Measurements from ENCODE around the gene PDIA6.

DNA sequence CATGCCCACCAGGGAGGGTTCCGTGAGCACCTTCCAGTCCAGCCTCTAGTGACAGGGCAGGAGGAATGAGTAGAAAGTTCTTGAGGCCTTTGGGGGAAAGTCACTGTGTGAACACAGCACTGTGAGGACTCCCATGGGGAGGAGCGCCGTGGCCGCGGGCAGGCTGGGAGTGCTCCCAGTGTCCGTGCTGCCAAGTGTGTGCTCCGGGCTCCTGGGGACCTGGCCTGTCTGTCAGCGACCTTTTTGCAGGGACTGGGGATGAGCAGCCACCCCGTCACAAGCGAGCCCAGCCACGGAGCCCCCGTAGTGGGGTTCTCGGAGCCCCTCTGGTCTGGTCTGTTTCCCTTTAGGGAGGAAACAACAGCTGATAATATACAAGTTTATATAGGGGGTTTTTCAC, 36.8 kb downstream of the PDIA6 start:
- TF ChIP-seq CTCF (IDR thresholded peaks at IDR 0.05) (no peak), ZFX (IDR thresholded peaks at IDR 0.05; ENCODE audit: borderline replicate concordance) (no peak)

All from 22Rv1 (cell line).